Karpas-422 (cell line): Measurements from ENCODE around the gene OR5K1. TPM values are rescaled to one million over a fixed set of nuclear protein-coding genes. Genes with fewer than 3 reads are reported as not detected.

Source experiments
- DNase-seq: peaks from one replicate; pipeline ENCODE4 v3.0.0-alpha.2; 2015
- H2AFZ ChIP-seq: fragments of 200-600 bp; sonication (generic); 2 replicates; pipeline ENCODE4 v1.6.1; 2014; ENCODE audit warnings: antibody characterized with exemption, low read length, mixed read lengths
- H3K27ac ChIP-seq: fragments of 200-600 bp; sonication (generic); 2 replicates; pipeline ENCODE4 v1.5.1; 2014; ENCODE audit warnings: mild to moderate bottlenecking, low read length, moderate library complexity
- H3K27me3 ChIP-seq: fragments of 200-600 bp; sonication (generic); 2 replicates; pipeline ENCODE4 v1.6.1; 2014; ENCODE audit warnings: low read length, mixed read lengths
- H3K36me3 ChIP-seq: fragments of 200-600 bp; sonication (generic); 2 replicates; pipeline ENCODE4 v1.6.1; 2014; ENCODE audit warnings: low read length, mixed read lengths; ENCODE audit not compliant: insufficient read depth
- H3K4me1 ChIP-seq: fragments of 200-600 bp; sonication (generic); 2 replicates; pipeline ENCODE4 v1.6.1; 2014; ENCODE audit warnings: mild to moderate bottlenecking, low read length, mixed read lengths
- H3K4me2 ChIP-seq: fragments of 200-600 bp; sonication (generic); 2 replicates; pipeline ENCODE4 v1.6.1; 2014; ENCODE audit warnings: low read length, low read depth, mild to moderate bottlenecking; ENCODE audit not compliant: poor library complexity, severe bottlenecking
- H3K4me3 ChIP-seq: fragments of 200-600 bp; sonication (generic); 2 replicates; pipeline ENCODE4 v1.5.1; 2014; ENCODE audit warnings: mild to moderate bottlenecking, antibody characterized with exemption, low read length, mixed read lengths
- H3K79me2 ChIP-seq: fragments of 200-600 bp; sonication (generic); 2 replicates; pipeline ENCODE4 v1.6.1; 2014; ENCODE audit warnings: mild to moderate bottlenecking, low read length, mixed read lengths
- H3K9ac ChIP-seq: fragments of 200-600 bp; sonication (generic); 2 replicates; pipeline ENCODE4 v1.6.0; 2014; ENCODE audit warnings: low read length
- H3K9me2 ChIP-seq: fragments of 200-600 bp; sonication (generic), shearing (Covaris generic); replicated peaks from 2 replicates; pipeline ENCODE4 v1.6.0; 2014; ENCODE audit warnings: mild to moderate bottlenecking, low read length, moderate library complexity; ENCODE audit not compliant: insufficient read depth
- H3K9me3 ChIP-seq: fragments of 300-700, 200-600 bp; sonication (generic); 2 replicates; pipeline ENCODE4 v1.6.1; 2014; ENCODE audit warnings: low read length, mixed read lengths
- H4K20me1 ChIP-seq: fragments of 200-600 bp; sonication (generic); 2 replicates; pipeline ENCODE4 v1.6.1; 2014; ENCODE audit warnings: mild to moderate bottlenecking, antibody characterized with exemption, low read length, low read depth; ENCODE audit not compliant: insufficient read depth
- total RNA-seq: library from RNA; depleted of rRNA; stranded (reverse); fragments of >200 nt; shearing (Covaris generic); gene quantifications from 2 replicates; pipeline ENCODE4 v1.2.3, GENCODE V29; 2014; ENCODE audit warnings: low replicate concordance; rRNA removed

Gene OR5K1
- not detected in 2 replicates for total RNA-seq

GRCh38 chr3:98462901-98463300 is at the start of gene OR5K1:
TSS of gene OR5K1 (plus strand) at chr3:98463201. CDS start at chr3:98469577, 6,376 bp downstream.
- H3K9ac ChIP-seq, result no peak within 1 kb of the TSS

GRCh38 chr3:98432575-98432974 is 30.4 kb upstream of the OR5K1 start:
- no peak for DNase-seq
- Histone ChIP-seq H3K27ac (no peak overlapping the region), H4K20me1 (no peaks in the 10 kb centered on the region), H3K4me3 (no peak overlapping the region), H3K36me3 (no peaks in the 10 kb centered on the region), H3K9ac (no peak overlapping the region), H3K4me1 (no peaks in the 10 kb centered on the region), H3K4me2 (no peak overlapping the region), H2AFZ (no peak overlapping the region), H3K9me3 (peaks cover 15% of the 10 kb centered on the region), H3K9me2 (no peaks in the 10 kb centered on the region), H3K27me3 (no peaks in the 10 kb centered on the region), H3K79me2 (no peaks in the 10 kb centered on the region)

More at GRCh38 chr3:98462901-98463300, at the start of gene OR5K1:
- no peak within 1 kb of the TSS for H3K4me2 ChIP-seq
- no peak for DNase-seq
- no peaks in the 10 kb centered on the region for H3K79me2 ChIP-seq
- no peaks in the 10 kb centered on the region for H3K27me3 ChIP-seq
- no peaks in the 10 kb centered on the region for H3K36me3 ChIP-seq
- H2AFZ ChIP-seq, result no peak within 1 kb of the TSS
- H3K27ac ChIP-seq, result no peak within 1 kb of the TSS
- H4K20me1 ChIP-seq, result no peaks in the 10 kb centered on the region
- H3K4me3 ChIP-seq, result no peak within 1 kb of the TSS
- no peaks in the 10 kb centered on the region for H3K4me1 ChIP-seq
- H3K9me2 ChIP-seq, result no peaks in the 10 kb centered on the region
- H3K9me3 ChIP-seq, result no peaks in the 10 kb centered on the region

- Histone ChIP-seq H3K4me1 (no peaks in the 10 kb centered on the region), H4K20me1 (no peaks in the 10 kb centered on the region), H3K9me2 (no peaks in the 10 kb centered on the region), H3K4me2 (no peak overlapping the region), H3K27me3 (no peaks in the 10 kb centered on the region), H2AFZ (no peak overlapping the region), H3K79me2 (no peaks in the 10 kb centered on the region), H3K9ac (no peak overlapping the region), H3K4me3 (no peak overlapping the region), H3K36me3 (no peaks in the 10 kb centered on the region), H3K9me3 (peaks cover 13% of the 10 kb centered on the region), H3K27ac (no peak overlapping the region)
- no peak for DNase-seq
Measured at GRCh38 chr3:98433764-98434163, 29.2 kb upstream of the OR5K1 start.

GRCh38 chr3:98434412-98434811 is 28.6 kb upstream of the OR5K1 start:
- no peak for DNase-seq
- Histone ChIP-seq H3K27me3 (no peaks in the 10 kb centered on the region), H3K36me3 (no peaks in the 10 kb centered on the region), H3K4me2 (no peak overlapping the region), H3K9me2 (no peaks in the 10 kb centered on the region), H3K4me3 (no peak overlapping the region), H3K27ac (no peak overlapping the region), H3K79me2 (no peaks in the 10 kb centered on the region), H4K20me1 (no peaks in the 10 kb centered on the region), H3K9me3 (peaks cover 10% of the 10 kb centered on the region), H2AFZ (no peak overlapping the region), H3K4me1 (no peaks in the 10 kb centered on the region), H3K9ac (no peak overlapping the region)

- Histone ChIP-seq H4K20me1 (no peaks in the 10 kb centered on the region), H2AFZ (no peak overlapping the region), H3K9me3 (no peaks in the 10 kb centered on the region), H3K4me1 (no peaks in the 10 kb centered on the region), H3K4me3 (no peak overlapping the region), H3K9ac (no peak overlapping the region), H3K9me2 (no peaks in the 10 kb centered on the region), H3K27me3 (no peaks in the 10 kb centered on the region), H3K79me2 (no peaks in the 10 kb centered on the region), H3K27ac (no peak overlapping the region), H3K36me3 (no peaks in the 10 kb centered on the region), H3K4me2 (no peak overlapping the region)
- no peak for DNase-seq
Measured at GRCh38 chr3:98440283-98440682, 22.7 kb upstream of the OR5K1 start.

- no peak overlapping the region for H3K4me3 ChIP-seq
- H3K27ac ChIP-seq, result no peak overlapping the region
- no peaks in the 10 kb centered on the region for H3K9me2 ChIP-seq
- H3K79me2 ChIP-seq, result no peaks in the 10 kb centered on the region
- DNase-seq, result no peak
- H3K9me3 ChIP-seq, result no peaks in the 10 kb centered on the region
- no peaks in the 10 kb centered on the region for H3K27me3 ChIP-seq
- no peaks in the 10 kb centered on the region for H3K4me1 ChIP-seq
- H4K20me1 ChIP-seq, result no peaks in the 10 kb centered on the region
- H3K36me3 ChIP-seq, result no peaks in the 10 kb centered on the region
- H3K9ac ChIP-seq, result no peak overlapping the region
- H2AFZ ChIP-seq, result no peak overlapping the region
- H3K4me2 ChIP-seq, result no peak overlapping the region
Measured at GRCh38 chr3:98445949-98446406, 17.0 kb upstream of the OR5K1 start.

GRCh38 chr3:98449606-98450193 is 13.3 kb upstream of the OR5K1 start:
- H4K20me1 ChIP-seq, result no peaks in the 10 kb centered on the region
- no peak for DNase-seq

GRCh38 chr3:98450372-98450771 is 12.6 kb upstream of the OR5K1 start:
- H3K9ac ChIP-seq, result no peak overlapping the region

More at GRCh38 chr3:98449606-98450193, 13.3 kb upstream of the OR5K1 start:
- Histone ChIP-seq H3K4me3 (no peak overlapping the region), H3K9me3 (no peaks in the 10 kb centered on the region), H3K27me3 (no peaks in the 10 kb centered on the region), H3K4me2 (no peak overlapping the region), H3K9me2 (no peaks in the 10 kb centered on the region), H3K36me3 (no peaks in the 10 kb centered on the region), H2AFZ (no peak overlapping the region), H3K27ac (no peak overlapping the region), H3K79me2 (no peaks in the 10 kb centered on the region), H3K4me1 (no peaks in the 10 kb centered on the region), H3K9ac (no peak overlapping the region)

More at GRCh38 chr3:98450372-98450771, 12.6 kb upstream of the OR5K1 start:
- Histone ChIP-seq H2AFZ (no peak overlapping the region), H3K79me2 (no peaks in the 10 kb centered on the region), H3K27ac (no peak overlapping the region), H3K4me3 (no peak overlapping the region), H3K27me3 (no peaks in the 10 kb centered on the region), H3K9me2 (no peaks in the 10 kb centered on the region), H4K20me1 (no peaks in the 10 kb centered on the region), H3K9me3 (no peaks in the 10 kb centered on the region), H3K36me3 (no peaks in the 10 kb centered on the region), H3K4me2 (no peak overlapping the region), H3K4me1 (no peaks in the 10 kb centered on the region)
- DNase-seq, result no peak
